Caco-2 (cell line): ENCODE measurements around the gene DHDDS. TPM values are rescaled to one million over a fixed set of nuclear protein-coding genes. Genes with fewer than 3 reads are reported as not detected.

ENCODE experiments used
- BruUV-seq: library from RNA; stranded (reverse); fragments of 400-500 nt; replicated peaks from 2 replicates; lab custom pipeline; 2021; lab: Mats Ljungman, UMichigan
- CTCF ChIA-PET: fragments of 300-600 bp; sonication (Branson Sonifier 250); formaldehyde crosslinking; loops from one replicate; lab custom pipeline; 2022; ENCODE audit warnings: antibody characterized with exemption; lab: Charles Lee
- POLR2A ChIA-PET: fragments of 300-600 bp; sonication (Branson Sonifier 250); formaldehyde crosslinking; loops from one replicate; lab custom pipeline; 2022; ENCODE audit warnings: antibody characterized with exemption; lab: Charles Lee
- DNase-seq, 2 experiments: peaks; one replicate each; pipeline versions ENCODE4 v3.0.0 to v3.0.0-alpha.2; 2020 to 2022
- H3K27me3 ChIP-seq: replicated peaks from 2 replicates; pipeline ENCODE4 v1.6.0; 2011; ENCODE audit warnings: low read length; ENCODE audit not compliant: control insufficient read depth, insufficient read depth
- H3K36me3 ChIP-seq: 2 replicates; pipeline ENCODE4 v1.5.1; 2011; ENCODE audit warnings: low read length; ENCODE audit not compliant: control insufficient read depth, insufficient read depth
- H3K4me1 ChIP-seq: fragments of 250-450 bp; sonication (Bioruptor Pico); 2 replicates; pipeline ENCODE4 v1.5.1; 2020; ENCODE audit warnings: mild to moderate bottlenecking
- H3K4me3 ChIP-seq: 2 replicates; pipeline ENCODE4 v1.5.1; 2011; ENCODE audit warnings: low read depth, mild to moderate bottlenecking, control low read depth, low read length
- H3K9me3 ChIP-seq: fragments of 250-450 bp; sonication (Bioruptor Pico); 2 replicates; pipeline ENCODE4 v1.5.1; 2020; ENCODE audit warnings: mild to moderate bottlenecking, moderate library complexity
- H3K27ac Mint-ChIP-seq: one replicate; pipeline ENCODE4 v1.8.0; 2022; ENCODE audit warnings: mixed read lengths; ENCODE audit not compliant: unreplicated experiment
- H3K27me3 Mint-ChIP-seq: one replicate; pipeline ENCODE4 v1.8.0; 2022; ENCODE audit warnings: mixed read lengths; ENCODE audit not compliant: insufficient read depth, unreplicated experiment
- H3K36me3 Mint-ChIP-seq: one replicate; pipeline ENCODE4 v1.8.0; 2022; ENCODE audit warnings: mild to moderate bottlenecking, mixed read lengths; ENCODE audit not compliant: insufficient read depth, unreplicated experiment
- H3K4me1 Mint-ChIP-seq: one replicate; pipeline ENCODE4 v1.8.0; 2022; ENCODE audit warnings: low read depth, mixed read lengths; ENCODE audit not compliant: unreplicated experiment
- H3K4me3 Mint-ChIP-seq: one replicate; pipeline ENCODE4 v1.8.0; 2022; ENCODE audit warnings: mild to moderate bottlenecking, moderate library complexity, mixed read lengths; ENCODE audit not compliant: unreplicated experiment
- H3K9me3 Mint-ChIP-seq: one replicate; pipeline ENCODE4 v1.8.0; 2022; ENCODE audit warnings: mixed read lengths; ENCODE audit not compliant: unreplicated experiment
- CTCF ChIP-seq, 2 experiments: fragments of 200-600 bp in 1 of 2; IDR thresholded peaks; 1 replicate in 1 of 2; 2 replicates in 1 of 2; pipeline versions ENCODE4 v1.5.1 to v1.8.0; 2011 to 2022; ENCODE audit warnings: antibody characterized with exemption in 1 of 2, control low read depth in 1 of 2, inconsistent platforms in 1 of 2, low read depth in 1 of 2, low read length in 1 of 2, mild to moderate bottlenecking in 1 of 2, moderate library complexity in 1 of 2; ENCODE audit not compliant: insufficient read depth in 1 of 2, severe bottlenecking in 1 of 2, unreplicated experiment in 1 of 2
- intact Hi-C: fragments of 100-400 bp; cut with micrococcal nuclease; formaldehyde crosslinking; loops from one replicate; pipeline ENCODE4 v1.10.0; 2022; ENCODE audit not compliant: unreplicated experiment
- total RNA-seq: library from RNA; stranded (reverse); gene quantifications from 2 replicates; pipeline ENCODE4 v1.2.3, GENCODE V29; 2022

DHDDS gene
- total RNA-seq, 1 experiment from 2014 or later, result 55.6 TPM

- BruUV-seq, result no TSS peak
- no peaks in the 10 kb centered on the region for H3K9me3 ChIP-seq
- CTCF ChIA-PET, result interaction anchor here (0.6 to 0.7 kb wide), 2 partner anchors 106 to 176 kb away, joined by 3 to 4 read pairs; no protein-coding TSS in a partner anchor
- Mint-ChIP-seq H3K36me3 (peaks cover 70% of the 10 kb centered on the region), H3K27ac (no peak overlapping the region), H3K9me3 (no peaks in the 10 kb centered on the region), H3K4me3 (no peak overlapping the region), H3K27me3 (no peaks in the 10 kb centered on the region), H3K4me1 (peaks cover 12% of the 10 kb centered on the region)
- POLR2A ChIA-PET, result no interaction called here
- H3K4me3 ChIP-seq, result no peak overlapping the region
- H3K36me3 ChIP-seq, result no peaks in the 10 kb centered on the region; the same call in 1 of the 2 replicates
- peaks cover 11% of the 10 kb centered on the region for H3K4me1 ChIP-seq
- intact Hi-C loops, result no loop called here
- no peak for DNase-seq
- TF ChIP-seq CTCF (IDR thresholded peaks at IDR 0.05; ENCODE audit: insufficient read depth in 1 of 2, low read depth in 1 of 2, low read length in 1 of 2, severe bottlenecking in 1 of 2, unreplicated experiment in 1 of 2), result no peak
- H3K27me3 ChIP-seq, result no peaks in the 10 kb centered on the region
These were observed 37.4 kb downstream of the DHDDS start for GRCh38 chr1:26469558-26469957.

GRCh38 chr1:26470878-26471497, 38.9 kb downstream of the DHDDS start:
- Mint-ChIP-seq H3K9me3 (no peaks in the 10 kb centered on the region), H3K4me3 (peak overlapping the region; percentile 80), H3K27me3 (no peaks in the 10 kb centered on the region), H3K27ac (peak overlapping the region; percentile 24), H3K4me1 (peaks cover 12% of the 10 kb centered on the region), H3K36me3 (peaks cover 68% of the 10 kb centered on the region)
- peak overlapping the region; percentile 78 for H3K4me3 ChIP-seq
- no peak for TF ChIP-seq CTCF (IDR thresholded peaks at IDR 0.05; ENCODE audit: insufficient read depth in 1 of 2, low read depth in 1 of 2, low read length in 1 of 2, severe bottlenecking in 1 of 2, unreplicated experiment in 1 of 2)
- peaks cover 15% of the 10 kb centered on the region for H3K4me1 ChIP-seq
- peaks cover 1% of the 10 kb centered on the region for H3K36me3 ChIP-seq
- no peaks in the 10 kb centered on the region for H3K9me3 ChIP-seq
- POLR2A ChIA-PET, result interaction anchor here (0.7 to 1.7 kb wide), 3 partner anchors 30 to 39 kb away, joined by 3 to 8 read pairs (median 3); partner anchors contain the start of gene DHDDS
- intact Hi-C loops, result loop anchor here (1.0 to 5.0 kb wide), 2 partner anchors 39 to 119 kb away; partner anchors contain the start of genes CRYBG2 and DHDDS
- no peaks in the 10 kb centered on the region for H3K27me3 ChIP-seq
- no peak for DNase-seq
- BruUV-seq, result no TSS peak
- CTCF ChIA-PET, result interaction anchor here (1.0 to 1.7 kb wide), 4 partner anchors 33 to 54 kb away, joined by 3 to 15 read pairs (median 5); partner anchors contain the start of gene DHDDS

GRCh38 chr1:26471498-26472319, 39.6 kb downstream of the DHDDS start:
- BruUV-seq, result TSS peak; percentile 46
- peak; percentile 77 to 83 for DNase-seq
- CTCF ChIA-PET, result interaction anchor here (0.6 to 1.7 kb wide), 4 partner anchors 29 to 149 kb away, joined by 3 to 7 read pairs (median 5); partner anchors contain the start of gene DHDDS

More at GRCh38 chr1:26471498-26472319, 39.6 kb downstream of the DHDDS start:
- Mint-ChIP-seq H3K4me1 (peaks cover 12% of the 10 kb centered on the region), H3K9me3 (no peaks in the 10 kb centered on the region), H3K27ac (peak overlapping the region; percentile 88), H3K4me3 (peak overlapping the region; percentile 80), H3K27me3 (no peaks in the 10 kb centered on the region), H3K36me3 (peaks cover 71% of the 10 kb centered on the region)
- TF ChIP-seq CTCF (IDR thresholded peaks at IDR 0.05; ENCODE audit: insufficient read depth in 1 of 2, low read depth in 1 of 2, low read length in 1 of 2, severe bottlenecking in 1 of 2, unreplicated experiment in 1 of 2), result no peak
- Histone ChIP-seq H3K27me3 (no peaks in the 10 kb centered on the region), H3K4me1 (peaks cover 15% of the 10 kb centered on the region), H3K36me3 (peaks cover 2% of the 10 kb centered on the region), H3K9me3 (no peaks in the 10 kb centered on the region), H3K4me3 (peak overlapping the region; percentile 78)
- POLR2A ChIA-PET, result interaction anchor here (0.5 to 1.7 kb wide), 3 partner anchors 30 to 42 kb away, joined by 3 to 8 read pairs (median 4); partner anchors contain the start of gene DHDDS
- intact Hi-C loops, result loop anchor here (1.0 to 5.0 kb wide), 2 partner anchors 39 to 119 kb away; partner anchors contain the start of genes CRYBG2 and DHDDS
